IMR-90 (cell line): ENCODE measurements around the gene NBPF1. TPM values are rescaled to one million over a fixed set of nuclear protein-coding genes. Genes with fewer than 3 reads are reported as not detected.
A peak's percentile ranks its signal among the peaks of the same experiment; 100 is the strongest.
"Not testable (repeated sequence)": the region's sequence is repeated elsewhere in the genome, so short reads cannot be mapped to it uniquely, and the experiment has no call there.

Experiments
- ATAC-seq: fragments of 200-7000 bp; cut with Tn5 transposase; 2 replicates; pipeline ENCODE4 v1.9.1; 2020; ENCODE audit warnings: low read depth, mild to moderate bottlenecking, moderate library complexity
- BruUV-seq: library from RNA; stranded (reverse); fragments of 400-500 nt; replicated peaks from 2 replicates; lab custom pipeline; 2021; lab: Mats Ljungman, UMichigan
- CTCF ChIA-PET: fragments of 300-600 bp; formaldehyde crosslinking; extraction: SDS; loops from one replicate; lab custom pipeline; 2021; ENCODE audit warnings: antibody characterized with exemption; lab: Yijun Ruan, JAX
- POLR2A ChIA-PET: fragments of 300-600 bp; sonication (Branson Sonifier 250); formaldehyde crosslinking; loops from one replicate; lab custom pipeline; 2022; ENCODE audit warnings: antibody characterized with exemption; ENCODE audit not compliant: unreplicated experiment; lab: Charles Lee
- DNase-seq: peaks from one replicate; pipeline ENCODE4 v3.0.0; 2013
- H2AFZ ChIP-seq: replicated peaks from 2 replicates; pipeline ENCODE3; 2013; ENCODE audit warnings: low read length, mild to moderate bottlenecking; ENCODE audit not compliant: poor library complexity
- H2AK5ac ChIP-seq: 2 replicates; pipeline ENCODE4 v1.6.1; 2013; ENCODE audit warnings: low read depth, low read length, inconsistent platforms
- H2AK9ac ChIP-seq: replicated peaks from 2 replicates; pipeline ENCODE3; 2013; ENCODE audit warnings: mild to moderate bottlenecking, low read depth, low read length, moderate library complexity; ENCODE audit not compliant: poor library complexity
- H2BK120ac ChIP-seq: 2 replicates; pipeline ENCODE4 v1.6.1; 2013; ENCODE audit warnings: low read depth, low read length, inconsistent platforms
- H2BK15ac ChIP-seq: 3 replicates; pipeline ENCODE4 v1.6.1; 2013; ENCODE audit warnings: low read depth, low read length, inconsistent platforms
- H2BK20ac ChIP-seq: 2 replicates; pipeline ENCODE4 v1.6.1; 2013; ENCODE audit warnings: low read depth, mild to moderate bottlenecking, inconsistent platforms, low read length, moderate library complexity
- H2BK5ac ChIP-seq: 2 replicates; pipeline ENCODE4 v1.6.1; 2013; ENCODE audit warnings: mild to moderate bottlenecking, low read depth, low read length, inconsistent platforms; ENCODE audit not compliant: poor library complexity, severe bottlenecking
- H3K14ac ChIP-seq: replicated peaks from 2 replicates; pipeline ENCODE4 v1.6.1; 2013; ENCODE audit warnings: low read depth, low read length, inconsistent platforms
- H3K18ac ChIP-seq: 2 replicates; pipeline ENCODE4 v1.6.1; 2013; ENCODE audit warnings: low read depth, low read length, control low read depth
- H3K23ac ChIP-seq: 2 replicates; pipeline ENCODE4 v1.6.1; 2013; ENCODE audit warnings: low read depth, low read length, inconsistent platforms
- H3K27ac ChIP-seq: 2 replicates; pipeline ENCODE4 v1.5.1; 2013; ENCODE audit warnings: mild to moderate bottlenecking, control low read depth, low read length; ENCODE audit not compliant: insufficient read depth
- H3K27me3 ChIP-seq: 2 replicates; pipeline ENCODE4 v1.6.1; 2013; ENCODE audit warnings: low read length; ENCODE audit not compliant: control insufficient read depth, insufficient read depth
- H3K36me3 ChIP-seq: 2 replicates; pipeline ENCODE4 v1.6.1; 2013; ENCODE audit warnings: low read length, mixed read lengths; ENCODE audit not compliant: control insufficient read depth, insufficient read depth
- H3K4ac ChIP-seq: 2 replicates; pipeline ENCODE4 v1.6.1; 2013; ENCODE audit warnings: low read depth, low read length, inconsistent platforms
- H3K4me1 ChIP-seq: 2 replicates; pipeline ENCODE4 v1.6.1; 2013; ENCODE audit warnings: low read length, mixed read lengths; ENCODE audit not compliant: control insufficient read depth, insufficient read depth
- H3K4me2 ChIP-seq: 2 replicates; pipeline ENCODE4 v1.6.1; 2013; ENCODE audit warnings: low read depth, mild to moderate bottlenecking, control low read depth, low read length, moderate library complexity
- H3K4me3 ChIP-seq: 2 replicates; pipeline ENCODE4 v1.5.1; 2013; ENCODE audit warnings: low read depth, mild to moderate bottlenecking, control low read depth, low read length, moderate library complexity; ENCODE audit not compliant: insufficient read depth
- H3K56ac ChIP-seq: 2 replicates; pipeline ENCODE4 v1.6.1; 2013; ENCODE audit warnings: low read length, inconsistent platforms; ENCODE audit not compliant: insufficient read depth; ENCODE audit errors: extremely low read depth
- H3K79me1 ChIP-seq, 2 experiments: 2 replicates each; pipeline ENCODE4 v1.6.1; 2013; ENCODE audit warnings: low read length in 2 of 2, inconsistent platforms in 1 of 2, low read depth in 1 of 2
- H3K9ac ChIP-seq: 2 replicates; pipeline ENCODE4 v1.6.1; 2013; ENCODE audit warnings: low read depth, low read length, control low read depth
- H3K9me1 ChIP-seq: 2 replicates; pipeline ENCODE4 v1.6.1; 2013; ENCODE audit warnings: low read length, inconsistent platforms; ENCODE audit not compliant: insufficient read depth
- H3K9me3 ChIP-seq: 2 replicates; pipeline ENCODE4 v1.6.1; 2013; ENCODE audit warnings: low read length; ENCODE audit not compliant: control insufficient read depth, insufficient read depth
- H4K20me1 ChIP-seq: 2 replicates; pipeline ENCODE4 v1.6.1; 2013; ENCODE audit warnings: low read length, inconsistent platforms; ENCODE audit not compliant: insufficient read depth
- H4K5ac ChIP-seq: 2 replicates; pipeline ENCODE4 v1.6.1; 2013; ENCODE audit warnings: mild to moderate bottlenecking, low read depth, low read length, control low read depth
- H4K8ac ChIP-seq, 2 experiments: 2 replicates each; pipeline ENCODE4 v1.6.1; 2013; ENCODE audit warnings: low read depth in 2 of 2, low read length in 2 of 2, control low read depth in 1 of 2, inconsistent platforms in 1 of 2
- H4K91ac ChIP-seq: 2 replicates; pipeline ENCODE4 v1.6.1; 2013; ENCODE audit warnings: low read depth, low read length, inconsistent platforms; ENCODE audit not compliant: insufficient read depth
- MAZ ChIP-seq: IDR thresholded peaks from 2 replicates; pipeline ENCODE4 v1.6.1; 2012; ENCODE audit warnings: low read depth, mild to moderate bottlenecking, low read length, improper control_type of control experiment, moderate library complexity, borderline replicate concordance
- POLR2A ChIP-seq: IDR thresholded peaks from 2 replicates; pipeline ENCODE4 v1.6.1; 2012; ENCODE audit warnings: mild to moderate bottlenecking, low read depth, low read length
- WGBS, 2 experiments: methylation state at CpG; one replicate each; pipeline versions ENCODE4 v1.1.5 to v1.1.7; 2013; ENCODE audit warnings: missing lambda C conversion rate in 2 of 2; ENCODE audit not compliant: insufficient read length in 1 of 2; ENCODE audit errors: extremely low coverage in 2 of 2; 5-methylcytosine and 5-hydroxymethylcytosine counted together
- dilution Hi-C: fragments of 300-500 bp; cut with HindIII; formaldehyde crosslinking; loops from one replicate; pipeline ENCODE4 v1.14.3; 2018; ENCODE audit warnings: low sequenced_read_pairs; ENCODE audit not compliant: unreplicated experiment
- in situ Hi-C: fragments of 300-500 bp; cut with MboI; formaldehyde crosslinking; loops from 3 replicates; pipeline ENCODE4 v1.14.3; 2019; ENCODE audit warnings: low sequenced_read_pairs, inconsistent platforms, mixed read lengths
- intact Hi-C: fragments of 100-400 bp; cut with micrococcal nuclease; formaldehyde crosslinking; loops from 2 replicates; pipeline ENCODE4 v1.10.0; 2022
- polyA plus RNA-seq, 3 experiments: library from polyadenylated mRNA; depleted of rRNA; stranded (reverse); fragments of >200 nt; gene quantifications; 2 replicates each; pipeline ENCODE4 v1.2.3, GENCODE V29; 2012; ENCODE audit warnings: low replicate concordance in 1 of 3
- total RNA-seq: library from RNA; depleted of rRNA; stranded (reverse); fragments of >200 nt; gene quantifications from 2 replicates; pipeline ENCODE4 v1.2.3, GENCODE V29; 2012

NBPF1 gene
- total and polyA plus RNA-seq, 2 of the 4 experiments (the other 2 are of a cell fraction) = 18.8 to 25.3 TPM

DNA sequence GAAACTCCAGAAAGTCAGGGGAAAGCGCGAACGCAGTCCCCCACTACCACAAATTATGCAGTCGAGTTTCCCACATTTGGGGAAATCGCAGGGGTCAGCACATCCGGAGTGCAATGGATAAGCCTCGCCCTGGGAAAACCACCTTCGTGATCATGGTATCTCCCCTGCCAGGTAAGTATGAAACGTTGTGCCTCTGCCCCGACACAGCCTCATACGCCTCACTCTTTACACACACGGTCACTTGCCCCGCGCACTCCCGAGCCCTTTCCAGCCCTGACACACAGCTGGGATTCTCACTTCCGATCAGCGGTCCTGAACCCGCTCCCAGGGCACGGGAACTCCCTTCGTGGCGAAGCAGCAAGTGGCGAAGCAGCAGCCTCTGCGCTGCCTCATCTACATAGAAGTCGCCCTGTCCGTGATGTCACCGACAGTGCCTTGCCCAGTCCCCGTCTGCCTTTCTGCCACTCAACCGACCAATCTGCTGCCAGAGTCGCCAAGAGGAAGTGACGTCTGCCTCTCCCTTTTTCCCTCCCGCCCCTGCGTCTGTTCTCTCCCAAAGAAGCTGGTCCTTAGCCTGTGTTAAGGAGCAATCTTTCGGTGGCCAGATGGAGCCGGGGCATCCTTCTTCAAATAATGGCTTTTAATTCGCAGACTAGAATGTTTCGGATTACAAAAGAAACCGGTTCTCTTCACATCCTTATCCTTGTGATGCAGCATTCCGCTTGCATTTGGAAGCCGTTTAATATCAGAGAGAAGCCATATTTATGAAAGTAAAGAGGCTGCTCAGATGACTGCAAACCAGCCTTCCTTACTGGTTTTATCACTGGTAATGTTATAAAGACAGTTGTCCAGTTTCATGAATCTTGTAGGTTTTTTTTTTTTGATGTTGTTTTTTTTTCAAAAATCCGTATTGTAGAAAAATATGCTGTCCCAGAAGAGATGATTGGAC lies 99.0 kb downstream of the NBPF1 start, which contains the start of gene RNU1-1:
Gene RNU1-1 (minus strand): TSS at position 179 of the 949 bp plus-strand sequence.
- BruUV-seq = not testable (repeated sequence)

More for the DNA sequence above, 99.0 kb downstream of the NBPF1 start, which contains the start of gene RNU1-1:
- Histone ChIP-seq H4K5ac (peak within 1 kb of the TSS; percentile 96), H3K27ac (peak within 1 kb of the TSS; percentile 96), H3K9ac (peak within 1 kb of the TSS; percentile 93), H3K14ac (peak within 1 kb of the TSS; percentile 97), H3K56ac (peak within 1 kb of the TSS; percentile 87), H3K4ac (peak within 1 kb of the TSS; percentile 96), H2BK20ac (peak within 1 kb of the TSS; percentile 98), H4K91ac (peak within 1 kb of the TSS; percentile 99), H3K4me3 (peak within 1 kb of the TSS; percentile 52), H2BK5ac (peak within 1 kb of the TSS; percentile 100), H2BK120ac (peak within 1 kb of the TSS; percentile 99), H3K4me2 (peak within 1 kb of the TSS; percentile 89), H3K18ac (peak within 1 kb of the TSS; percentile 96), H3K23ac (peak within 1 kb of the TSS; percentile 90), H2AFZ (peak within 1 kb of the TSS; percentile 89), H4K8ac (peak within 1 kb of the TSS; percentile 76 to 97), H2AK9ac (peak within 1 kb of the TSS; percentile 61)
- ATAC-seq (peak; percentile 46), DNase-seq (peak; percentile 83)
- H3K27me3 ChIP-seq, H3K9me3 ChIP-seq, H2BK15ac ChIP-seq, H3K79me1 ChIP-seq, H3K36me3 ChIP-seq, in situ Hi-C loops, CTCF ChIA-PET, H3K4me1 ChIP-seq, H2AK5ac ChIP-seq, dilution Hi-C loops, intact Hi-C loops, H4K20me1 ChIP-seq, H3K9me1 ChIP-seq: not testable (repeated sequence)
- POLR2A ChIA-PET = interaction anchor here (0.6 kb wide), 1 partner anchor 402 kb away, joined by 3 read pairs; no protein-coding TSS in a partner anchor
- WGBS, 2 experiments = 0% methylated on average over 2 of the region's 40 CpGs; no CpG with 5 or more reads in 1 of the 2 experiments
- TF ChIP-seq MAZ = 0 out of 2 replicates have a peak, but pooled peaks have one; percentile 56
- peak; percentile 55; the same call in 1 of the 2 replicates for TF ChIP-seq POLR2A
